RPMI7951 (cell line): Measurements from ENCODE around the gene FAM20A. TPM values are rescaled to one million over a fixed set of nuclear protein-coding genes. Genes with fewer than 3 reads are reported as not detected.
"Not testable (repeated sequence)": the region's sequence is repeated elsewhere in the genome, so short reads cannot be mapped to it uniquely, and the experiment has no call there.

Experiments used
- DNase-seq: peaks from one replicate; pipeline ENCODE4 v3.0.0-alpha.2; 2012; ENCODE audit warnings: low read depth
- total RNA-seq: library from RNA; depleted of rRNA; stranded (reverse); fragments of >200 nt; shearing (Covaris generic); gene quantifications from 2 replicates; pipeline ENCODE4 v1.2.3, GENCODE V29; 2014

The FAM20A gene
- total RNA-seq, 1 experiment from 2014 or later, result 0.36 TPM

- no peak for DNase-seq
These were observed 81.3 kb downstream of the FAM20A start for GRCh38 chr17:68519911-68520310.

GRCh38 chr17:68519051-68519450 lies 82.1 kb downstream of the FAM20A start:
- DNase-seq, result not testable (repeated sequence)

- DNase-seq, result no peak
These were observed 82.9 kb downstream of the FAM20A start for GRCh38 chr17:68518063-68518815.

GRCh38 chr17:68517605-68518004 lies 83.6 kb downstream of the FAM20A start:
- DNase-seq, result not testable (repeated sequence)

GRCh38 chr17:68516732-68517131 lies 84.4 kb downstream of the FAM20A start:
- no peak for DNase-seq

GRCh38 chr17:68514831-68515635 lies 86.1 kb downstream of the FAM20A start:
- peak; percentile 47 for DNase-seq

GRCh38 chr17:68513932-68514331 lies 87.2 kb downstream of the FAM20A start:
- DNase-seq, result no peak

- peak; percentile 51 for DNase-seq
These were observed 88.2 kb downstream of the FAM20A start for GRCh38 chr17:68512960-68513474.

- peak; percentile 91 for DNase-seq
These were observed 88.8 kb downstream of the FAM20A start, which contains the start of gene PRKAR1A for GRCh38 chr17:68512247-68512959. Gene PRKAR1A, plus strand, starts transcription at chr17:68512430. Its CDS starts 2,970 bp downstream, at chr17:68515400.

GRCh38 chr17:68511671-68512246 lies 89.4 kb downstream of the FAM20A start:
- peak; percentile 86 for DNase-seq

GRCh38 chr17:68511254-68511670 lies 89.9 kb downstream of the FAM20A start:
- no peak for DNase-seq

GRCh38 chr17:68509141-68510057 lies 91.8 kb downstream of the FAM20A start:
- DNase-seq, result peak; percentile 26

GRCh38 chr17:68507576-68507975 lies 93.6 kb downstream of the FAM20A start:
- peak; percentile 26 for DNase-seq

GRCh38 chr17:68505951-68506350 lies 95.2 kb downstream of the FAM20A start:
- no peak for DNase-seq

- DNase-seq, result no peak
These were observed 100.1 kb downstream of the FAM20A start for GRCh38 chr17:68501074-68501473.

GRCh38 chr17:68499587-68499986 lies 101.6 kb downstream of the FAM20A start:
- no peak for DNase-seq

- peak; percentile 29 for DNase-seq
These were observed 102.5 kb downstream of the FAM20A start for GRCh38 chr17:68498479-68499326.

- no peak for DNase-seq
These were observed 103.3 kb downstream of the FAM20A start for GRCh38 chr17:68497885-68498319.

- DNase-seq, result no peak
These were observed 106.1 kb downstream of the FAM20A start for GRCh38 chr17:68495081-68495480.
